ENCODE data around the gene RIPOR1.
A peak's percentile ranks its signal among the peaks of the same experiment; 100 is the strongest.

Gene RIPOR1

GRCh38 chr16:67561824-67562525 is 33.3 kb downstream of the RIPOR1 start:
- DNase-seq = peak; percentile 94

GRCh38 chr16:67562526-67562917 is 33.9 kb downstream of the RIPOR1 start, which contains the start of gene CTCF:
Gene CTCF, plus strand, starts transcription at chr16:67562526. Its CDS starts 48,307 bp downstream, at chr16:67610833.
- peak; percentile 66 for DNase-seq

- peak; percentile 43 for DNase-seq
Observed at GRCh38 chr16:67562918-67563707, 34.5 kb downstream of the RIPOR1 start.

DNA sequence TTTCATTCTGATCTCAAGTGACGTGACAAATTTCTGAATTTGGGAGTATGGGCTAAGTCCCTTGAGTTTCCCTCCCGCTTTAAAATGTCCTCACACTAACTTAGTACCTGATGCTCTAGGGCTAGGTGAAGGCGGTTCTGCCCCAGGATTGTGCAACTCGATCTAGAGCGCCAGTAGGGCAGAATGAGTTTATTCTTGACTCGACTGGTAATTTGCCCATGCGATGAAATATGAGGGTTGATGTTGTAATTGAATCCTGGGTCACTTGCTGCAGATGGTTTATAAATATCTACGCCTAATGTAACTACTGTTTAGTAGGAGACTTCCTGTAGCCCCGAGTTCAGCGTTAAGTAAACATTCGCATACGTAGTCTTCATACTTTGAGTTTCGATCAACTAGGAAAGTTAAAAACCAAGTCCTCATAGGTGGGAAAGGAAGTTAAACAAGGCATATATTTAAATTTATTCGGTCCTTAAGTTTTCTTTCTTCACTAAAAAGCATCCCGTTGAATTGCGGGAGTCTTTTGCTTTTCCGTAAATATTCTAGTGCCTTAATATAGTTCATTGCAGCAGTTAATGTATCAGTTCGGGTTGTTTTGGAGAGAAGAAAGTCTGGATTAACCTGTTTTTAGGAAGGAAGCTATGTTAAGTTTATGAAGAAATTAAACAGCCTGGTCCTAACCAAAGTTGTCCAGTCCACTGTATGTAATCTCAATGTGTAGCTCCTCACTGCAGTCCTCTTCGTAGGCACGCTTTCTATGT is 35.3 kb downstream of the RIPOR1 start:
- DNase-seq = no peak

- no peak for DNase-seq
Observed at GRCh38 chr16:67565470-67566100, 37.0 kb downstream of the RIPOR1 start.

DNA sequence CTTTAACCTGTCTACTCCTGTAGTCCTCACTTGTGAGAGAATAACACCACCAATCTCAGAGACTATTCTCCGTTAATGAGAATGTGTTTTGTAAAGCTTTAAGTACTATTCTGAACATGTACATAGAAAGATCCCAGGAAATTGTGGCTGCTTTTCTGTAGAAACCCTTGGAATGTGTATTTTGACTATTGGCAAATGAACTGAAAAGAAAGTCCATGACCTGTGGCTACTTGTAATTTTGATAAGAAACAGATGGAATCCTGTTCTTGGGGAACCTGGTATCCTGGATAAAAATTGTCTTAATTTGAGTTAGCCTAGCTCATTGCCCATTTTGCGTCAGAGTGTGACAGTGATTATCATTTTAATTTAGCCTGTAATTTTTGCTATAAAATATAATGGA is 42.8 kb downstream of the RIPOR1 start:
- DNase-seq = no peak

DNA sequence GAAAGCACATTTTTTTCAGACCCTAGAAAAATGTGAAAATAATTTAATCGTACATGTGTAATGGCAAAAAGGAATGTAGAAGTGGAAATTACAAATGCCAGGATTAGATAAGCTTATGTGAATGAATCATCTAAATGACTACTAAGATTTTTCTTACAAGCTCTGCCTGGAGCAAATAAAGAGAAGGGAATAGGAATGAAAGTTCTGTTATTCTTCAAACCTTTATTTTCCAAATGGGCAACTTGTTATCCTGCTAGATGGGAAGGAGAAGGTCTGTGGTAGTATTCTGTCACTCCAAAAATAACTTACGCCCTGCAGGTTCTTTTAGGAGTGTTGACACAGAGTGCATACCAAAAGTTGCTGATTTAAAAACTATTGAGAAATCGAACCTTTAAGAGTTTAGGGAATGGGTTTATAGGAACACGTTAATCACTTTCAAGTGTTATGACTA is 43.4 kb downstream of the RIPOR1 start:
- no peak for DNase-seq

DNA sequence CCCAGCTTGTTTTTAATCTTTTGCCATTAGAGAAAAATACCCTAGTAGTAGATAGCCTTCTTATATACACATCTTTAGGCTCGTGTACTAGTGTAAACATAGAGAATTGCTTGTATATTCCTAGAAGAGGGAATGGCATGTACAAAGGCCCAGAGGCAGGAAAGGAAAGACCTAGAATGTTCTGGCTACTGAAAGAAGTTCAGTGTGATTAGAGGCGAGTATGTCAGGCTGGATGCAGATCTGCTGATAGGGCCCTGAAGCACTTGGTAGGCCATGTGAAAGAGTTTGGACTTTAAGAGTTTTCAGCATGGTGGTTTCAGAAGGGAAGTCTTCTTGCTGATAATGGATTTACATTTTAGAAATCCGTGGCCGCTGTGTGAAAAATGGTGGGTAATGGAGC is 51.1 kb downstream of the RIPOR1 start:
- no peak for DNase-seq

- DNase-seq = no peak
Observed at GRCh38 chr16:67580202-67580601, 51.6 kb downstream of the RIPOR1 start.

DNA sequence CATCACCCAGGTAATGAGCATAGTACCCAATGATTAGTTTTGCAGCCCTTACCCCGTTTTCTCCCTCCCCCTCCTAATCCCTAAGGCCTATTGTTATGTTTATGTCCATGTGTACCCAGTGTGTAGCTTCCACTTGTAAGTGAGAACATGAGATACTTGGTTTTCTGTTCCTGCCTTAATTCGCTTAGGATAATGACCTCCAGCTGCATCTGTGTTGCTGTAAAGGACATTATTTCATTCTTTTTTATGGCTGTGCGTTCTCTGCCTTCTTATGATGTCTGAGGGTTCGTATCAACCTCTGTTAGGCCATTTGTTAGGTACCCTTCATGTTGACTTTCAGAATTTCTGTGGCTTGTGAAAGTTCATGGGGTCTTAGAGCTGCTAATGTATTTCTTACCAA is 64.7 kb downstream of the RIPOR1 start:
- DNase-seq = no peak

- DNase-seq = no peak
Observed at GRCh38 chr16:67593701-67594100, 65.1 kb downstream of the RIPOR1 start.

GRCh38 chr16:67594256-67594915 is 65.8 kb downstream of the RIPOR1 start:
- DNase-seq = no peak

GRCh38 chr16:67594956-67595355 is 66.3 kb downstream of the RIPOR1 start:
- no peak for DNase-seq

Data from DMS153 (cell line).